ENCODE measurements around the gene DDX60. TPM values are rescaled to one million over a fixed set of nuclear protein-coding genes. Genes with fewer than 3 reads are reported as not detected.

Gene DDX60
- total and polyA plus RNA-seq, 7 donors = 1.4 to 3.6 (median 2.1) TPM

DNA sequence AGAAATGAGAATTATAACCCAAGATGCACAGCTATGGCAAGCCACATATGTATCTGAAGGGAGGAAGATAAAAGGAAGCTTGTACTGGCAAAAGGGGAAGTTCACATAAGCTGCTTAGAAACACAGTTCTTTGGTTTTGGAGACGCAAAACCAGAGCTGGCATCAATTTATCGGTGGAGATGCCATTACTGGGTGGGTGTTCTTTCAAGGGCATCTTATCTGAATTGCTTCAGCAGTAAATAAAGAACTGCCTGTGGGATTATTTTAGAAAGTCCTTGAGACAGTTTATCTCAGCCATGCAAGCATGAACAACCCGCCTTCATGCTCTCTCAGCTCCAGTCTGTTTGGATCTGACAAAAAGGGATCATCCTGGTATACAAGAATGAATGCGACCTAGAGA is 60.8 kb downstream of the DDX60 start:
- Histone ChIP-seq H3K36me3 (ENCODE audit: insufficient read depth in 1 of 2, low read depth in 1 of 2) (peaks cover 0 to 30% of the 10 kb centered on the region in 2 donors), H3K27me3 (ENCODE audit: insufficient read depth in 3 of 3, low read length in 2 of 3) (no peaks in the 10 kb centered on the region), H3K4me3 (no peak overlapping the region), H3K27ac (no peak overlapping the region), H3K9me3 (no peaks in the 10 kb centered on the region), H3K4me1 (peaks cover 7% of the 10 kb centered on the region)
- DNase-seq (no peak), ATAC-seq (no peak)
- TF ChIP-seq, protein P1, sequence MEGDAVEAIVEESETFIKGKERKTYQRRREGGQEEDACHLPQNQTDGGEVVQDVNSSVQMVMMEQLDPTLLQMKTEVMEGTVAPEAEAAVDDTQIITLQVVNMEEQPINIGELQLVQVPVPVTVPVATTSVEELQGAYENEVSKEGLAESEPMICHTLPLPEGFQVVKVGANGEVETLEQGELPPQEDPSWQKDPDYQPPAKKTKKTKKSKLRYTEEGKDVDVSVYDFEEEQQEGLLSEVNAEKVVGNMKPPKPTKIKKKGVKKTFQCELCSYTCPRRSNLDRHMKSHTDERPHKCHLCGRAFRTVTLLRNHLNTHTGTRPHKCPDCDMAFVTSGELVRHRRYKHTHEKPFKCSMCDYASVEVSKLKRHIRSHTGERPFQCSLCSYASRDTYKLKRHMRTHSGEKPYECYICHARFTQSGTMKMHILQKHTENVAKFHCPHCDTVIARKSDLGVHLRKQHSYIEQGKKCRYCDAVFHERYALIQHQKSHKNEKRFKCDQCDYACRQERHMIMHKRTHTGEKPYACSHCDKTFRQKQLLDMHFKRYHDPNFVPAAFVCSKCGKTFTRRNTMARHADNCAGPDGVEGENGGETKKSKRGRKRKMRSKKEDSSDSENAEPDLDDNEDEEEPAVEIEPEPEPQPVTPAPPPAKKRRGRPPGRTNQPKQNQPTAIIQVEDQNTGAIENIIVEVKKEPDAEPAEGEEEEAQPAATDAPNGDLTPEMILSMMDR (IDR thresholded peaks at IDR 0.05) = no peak
- 86 to 92% (median 86%) methylated on average over 4 of the region's 4 CpGs for WGBS, 3 donors
- intact Hi-C loops (cut with DNase I) = no loop called here

DNA sequence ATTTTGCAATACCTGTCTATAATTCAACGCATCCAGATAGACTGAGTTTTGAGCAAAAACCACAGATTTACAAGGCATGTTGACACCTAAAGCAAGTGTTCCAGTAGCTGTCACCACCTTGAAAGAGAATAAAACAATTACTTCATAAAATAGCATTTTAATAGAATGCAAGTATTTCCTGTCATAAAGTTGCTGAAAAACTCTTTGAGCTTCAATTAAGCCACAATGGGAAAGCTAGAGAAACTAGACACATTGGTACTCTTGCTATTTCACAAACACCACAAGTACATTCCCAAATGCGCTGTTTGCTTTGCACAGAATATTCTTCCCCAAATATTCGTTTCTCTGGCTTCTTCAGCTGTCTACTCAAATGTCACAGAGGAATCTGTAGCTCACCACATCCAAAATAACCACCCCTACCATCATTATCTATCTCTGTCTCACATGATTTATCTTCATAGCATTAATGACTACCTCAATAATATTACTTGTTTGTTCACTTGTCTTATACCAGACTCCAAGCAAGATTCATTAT is 70.3 kb downstream of the DDX60 start:
- intact Hi-C loops (cut with DNase I) = no loop called here
- H3K4me1 ChIP-seq = no peaks in the 10 kb centered on the region
- peaks cover 0 to 27% of the 10 kb centered on the region in 2 donors for H3K36me3 ChIP-seq (ENCODE audit: insufficient read depth in 1 of 2, low read depth in 1 of 2)
- H3K27me3 ChIP-seq (ENCODE audit: insufficient read depth in 3 of 3, low read length in 2 of 3) = no peaks in the 10 kb centered on the region
- no peaks in the 10 kb centered on the region for H3K9me3 ChIP-seq
- no peak for ATAC-seq
- no peak overlapping the region for H3K4me3 ChIP-seq
- H3K27ac ChIP-seq = no peak overlapping the region
- TF ChIP-seq, protein P1 (IDR thresholded peaks at IDR 0.05) = no peak
- WGBS, 3 donors = 74 to 77% (median 75%) methylated on average over 3 of the region's 3 CpGs
- no peak for DNase-seq

DNA sequence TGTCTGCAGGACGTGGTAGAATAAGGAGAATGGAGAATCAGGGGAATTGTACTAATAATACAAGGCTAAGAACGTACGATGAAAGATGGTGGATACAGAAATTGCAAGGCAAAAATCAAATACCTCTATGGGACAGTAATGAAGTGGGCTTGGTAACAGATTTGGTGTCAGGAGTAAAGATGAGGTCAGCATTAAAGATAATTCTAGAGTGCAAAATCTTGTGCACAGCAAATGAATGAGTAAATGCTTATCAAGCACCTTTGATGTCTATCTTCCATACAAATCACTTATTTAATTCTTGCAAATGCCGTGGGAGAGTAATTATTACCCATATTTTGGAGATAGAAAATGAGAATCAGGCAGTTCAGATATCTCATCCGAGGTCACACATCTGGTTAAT is 70.9 kb downstream of the DDX60 start:
- H3K36me3 ChIP-seq (ENCODE audit: insufficient read depth in 1 of 2, low read depth in 1 of 2) = peaks cover 0 to 27% of the 10 kb centered on the region in 2 donors

DNA sequence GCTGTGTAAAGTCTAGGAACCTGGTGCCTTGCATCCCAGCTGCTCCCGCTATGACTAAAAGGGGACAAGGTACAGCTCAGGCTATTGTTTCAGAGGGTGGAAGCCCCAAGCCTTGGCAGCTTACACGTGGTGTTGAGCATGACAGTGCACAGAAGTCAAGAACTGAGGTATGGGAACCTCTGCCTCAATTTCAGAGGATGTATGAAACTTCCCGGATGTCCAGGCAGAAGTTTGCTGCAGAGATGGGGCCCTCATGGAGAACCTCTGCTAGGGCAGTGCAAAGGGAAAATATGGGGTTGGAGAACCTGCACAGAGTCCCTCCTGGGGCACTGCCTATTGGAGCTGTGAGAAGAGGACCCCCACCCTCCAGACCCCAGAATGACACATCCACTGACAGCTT is 76.6 kb downstream of the DDX60 start:
- intact Hi-C loops (cut with DNase I) = no loop called here
- Histone ChIP-seq H3K4me1 (no peaks in the 10 kb centered on the region), H3K9me3 (peaks cover 6% of the 10 kb centered on the region), H3K27me3 (ENCODE audit: insufficient read depth in 3 of 3, low read length in 2 of 3) (no peaks in the 10 kb centered on the region), H3K36me3 (ENCODE audit: insufficient read depth in 1 of 2, low read depth in 1 of 2) (peaks cover 0 to 15% of the 10 kb centered on the region in 2 donors), H3K4me3 (no peak overlapping the region), H3K27ac (no peak overlapping the region)
- no peak for DNase-seq
- TF ChIP-seq, protein P1 (IDR thresholded peaks at IDR 0.05) = no peak
- WGBS, 3 donors = 88 to 91% (median 89%) methylated on average over 3 of the region's 3 CpGs
- no peak for ATAC-seq

More for the DNA sequence above, 70.9 kb downstream of the DDX60 start:
- H3K27me3 ChIP-seq (ENCODE audit: insufficient read depth in 3 of 3, low read length in 2 of 3) = no peaks in the 10 kb centered on the region
- DNase-seq (no peak), ATAC-seq (no peak)
- H3K27ac ChIP-seq = no peak overlapping the region
- TF ChIP-seq, protein P1 (IDR thresholded peaks at IDR 0.05) = no peak
- 92 to 95% (median 94%) methylated on average over 5 of the region's 5 CpGs for WGBS, 3 donors
- H3K4me3 ChIP-seq = no peak overlapping the region
- intact Hi-C loops (cut with DNase I) = no loop called here
- no peaks in the 10 kb centered on the region for H3K4me1 ChIP-seq
- H3K9me3 ChIP-seq = no peaks in the 10 kb centered on the region

DNA sequence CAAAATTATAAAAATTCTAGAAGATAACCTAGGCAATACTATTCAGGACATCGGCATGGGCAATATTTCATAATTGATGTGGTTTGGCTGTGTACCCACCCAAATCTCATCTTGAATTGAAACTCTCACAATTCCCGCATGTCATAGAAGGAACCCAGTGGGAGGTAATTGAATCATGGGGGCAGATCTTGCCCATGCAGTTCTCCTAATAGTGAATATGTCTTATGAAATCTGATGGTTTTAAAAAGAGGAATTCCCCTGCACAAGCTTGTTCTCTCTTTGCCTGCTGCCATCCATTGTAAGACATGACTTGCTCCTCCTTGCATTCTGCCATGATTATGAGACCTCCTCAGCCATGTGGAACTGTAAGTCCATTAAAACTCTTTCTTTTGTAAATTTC is 77.7 kb downstream of the DDX60 start:
- WGBS, 3 donors = 96 to 98% (median 97%) methylated on average over 2 of the region's 2 CpGs
- Histone ChIP-seq H3K4me3 (no peak overlapping the region), H3K36me3 (ENCODE audit: insufficient read depth in 1 of 2, low read depth in 1 of 2) (peaks cover 0 to 10% of the 10 kb centered on the region in 2 donors), H3K27me3 (ENCODE audit: insufficient read depth in 3 of 3, low read length in 2 of 3) (no peaks in the 10 kb centered on the region), H3K9me3 (peaks cover 6% of the 10 kb centered on the region), H3K27ac (no peak overlapping the region), H3K4me1 (no peaks in the 10 kb centered on the region)
- ATAC-seq = no peak
- TF ChIP-seq, protein P1 (IDR thresholded peaks at IDR 0.05) = no peak
- intact Hi-C loops (cut with DNase I) = no loop called here
- no peak for DNase-seq
